DOHH2 (cell line): Measurements from ENCODE around the gene HTR6.

ENCODE experiments used
- H3F3A ChIP-seq: fragments of 200-600 bp; sonication (generic), shearing (Covaris generic); 2 replicates; pipeline ENCODE4 v1.6.0; 2016; ENCODE audit warnings: antibody characterized with exemption, mild to moderate bottlenecking; ENCODE audit not compliant: control insufficient read depth, insufficient read depth
- H3K27ac ChIP-seq: fragments of 200-600 bp; sonication (generic); 2 replicates; pipeline ENCODE4 v1.5.1; 2014; ENCODE audit warnings: low read depth, mild to moderate bottlenecking, low read length, moderate library complexity
- H3K27me3 ChIP-seq: fragments of 200-600 bp; sonication (generic); 2 replicates; pipeline ENCODE4 v1.6.1; 2014; ENCODE audit warnings: mild to moderate bottlenecking, low read length, mixed read lengths; ENCODE audit not compliant: control insufficient read depth
- H3K36me3 ChIP-seq: fragments of 200-600 bp; sonication (generic); 2 replicates; pipeline ENCODE4 v1.6.1; 2014; ENCODE audit warnings: mild to moderate bottlenecking, low read length, moderate library complexity, mixed read lengths; ENCODE audit not compliant: control insufficient read depth
- H3K4me1 ChIP-seq: fragments of 200-600 bp; sonication (generic); 2 replicates; pipeline ENCODE4 v1.6.1; 2014; ENCODE audit warnings: mild to moderate bottlenecking, low read length, mixed read lengths; ENCODE audit not compliant: control insufficient read depth
- H3K4me2 ChIP-seq: fragments of 200-600 bp; sonication (generic); 2 replicates; pipeline ENCODE4 v1.6.0; 2014; ENCODE audit warnings: mild to moderate bottlenecking, low read length, moderate library complexity
- H3K4me3 ChIP-seq: fragments of 200-600 bp; sonication (generic); 2 replicates; pipeline ENCODE4 v1.5.1; 2014; ENCODE audit warnings: mild to moderate bottlenecking, low read length, mixed read lengths
- H3K79me2 ChIP-seq: fragments of 200-600 bp; sonication (generic); 2 replicates; pipeline ENCODE4 v1.6.1; 2014; ENCODE audit warnings: mild to moderate bottlenecking, low read length, mixed read lengths; ENCODE audit not compliant: control insufficient read depth
- H3K9me2 ChIP-seq: fragments of 200-600 bp; sonication (generic); replicated peaks from 2 replicates; pipeline ENCODE4 v1.6.1; 2014; ENCODE audit warnings: mild to moderate bottlenecking, low read length, mixed read lengths; ENCODE audit not compliant: control insufficient read depth
- H3K9me3 ChIP-seq: fragments of 200-600 bp; sonication (generic); 2 replicates; pipeline ENCODE4 v1.6.1; 2014; ENCODE audit warnings: antibody characterized with exemption, low read length, mixed read lengths; ENCODE audit not compliant: control insufficient read depth, insufficient read depth
- H4K20me1 ChIP-seq: fragments of 200-600 bp; sonication (generic); 2 replicates; pipeline ENCODE4 v1.6.0; 2014; ENCODE audit warnings: low read depth, mild to moderate bottlenecking, antibody characterized with exemption, low read length, moderate library complexity; ENCODE audit not compliant: control insufficient read depth, insufficient read depth
- CTCF ChIP-seq: fragments of 200-600 bp; sonication (generic); IDR thresholded peaks from one replicate; pipeline ENCODE4 v1.5.1; 2014; ENCODE audit warnings: antibody characterized with exemption, mild to moderate bottlenecking, low read depth, low read length; ENCODE audit not compliant: poor library complexity, severe bottlenecking
- EZH2phosphoT487 ChIP-seq: fragments of 200-600 bp; sonication (generic); IDR thresholded peaks from 2 replicates; pipeline ENCODE4 v1.6.1; 2017; ENCODE audit warnings: borderline replicate concordance, mild to moderate bottlenecking, antibody characterized with exemption, low read length, moderate library complexity, mixed read lengths

HTR6 gene

GRCh38 chr1:19689856-19690255 lies 25.2 kb downstream of the HTR6 start:
- H3K27ac ChIP-seq, result no peak overlapping the region
- no peak overlapping the region for H3K4me2 ChIP-seq
- H3K36me3 ChIP-seq, result no peaks in the 10 kb centered on the region
- H3F3A ChIP-seq, result no peaks in the 10 kb centered on the region
- no peaks in the 10 kb centered on the region for H3K9me2 ChIP-seq
- no peaks in the 10 kb centered on the region for H4K20me1 ChIP-seq
- no peaks in the 10 kb centered on the region for H3K4me1 ChIP-seq
- H3K27me3 ChIP-seq, result no peaks in the 10 kb centered on the region
- TF ChIP-seq CTCF (no peak), EZH2phosphoT487 (no peak)
- no peaks in the 10 kb centered on the region for H3K79me2 ChIP-seq
- H3K9me3 ChIP-seq, result peaks cover 21% of the 10 kb centered on the region; the same call in 1 of the 2 replicates
- H3K4me3 ChIP-seq, result no peak overlapping the region

GRCh38 chr1:19690342-19690741 lies 25.7 kb downstream of the HTR6 start:
- no peak overlapping the region for H3K4me3 ChIP-seq
- H3K79me2 ChIP-seq, result no peaks in the 10 kb centered on the region
- H3K27me3 ChIP-seq, result no peaks in the 10 kb centered on the region
- H3K9me2 ChIP-seq, result no peaks in the 10 kb centered on the region
- H3F3A ChIP-seq, result no peaks in the 10 kb centered on the region
- no peak overlapping the region for H3K4me2 ChIP-seq
- no peaks in the 10 kb centered on the region for H3K4me1 ChIP-seq
- no peaks in the 10 kb centered on the region for H4K20me1 ChIP-seq
- H3K9me3 ChIP-seq, result peaks cover 21% of the 10 kb centered on the region; the same call in 1 of the 2 replicates
- H3K27ac ChIP-seq, result no peak overlapping the region
- H3K36me3 ChIP-seq, result no peaks in the 10 kb centered on the region
- no peak for TF ChIP-seq CTCF
- no peak for TF ChIP-seq EZH2phosphoT487

- Histone ChIP-seq H3K4me2 (no peak overlapping the region), H3K36me3 (no peaks in the 10 kb centered on the region), H4K20me1 (no peaks in the 10 kb centered on the region), H3K9me3 (peaks cover 13% of the 10 kb centered on the region; the same call in 1 of the 2 replicates), H3K27me3 (no peaks in the 10 kb centered on the region), H3K4me1 (peaks cover 10% of the 10 kb centered on the region), H3K4me3 (no peak overlapping the region), H3F3A (no peaks in the 10 kb centered on the region), H3K9me2 (no peaks in the 10 kb centered on the region), H3K79me2 (no peaks in the 10 kb centered on the region), H3K27ac (no peak overlapping the region)
- TF ChIP-seq EZH2phosphoT487 (no peak), CTCF (no peak)
These were observed 29.6 kb downstream of the HTR6 start for GRCh38 chr1:19694298-19694697.

- no peak overlapping the region for H3K4me3 ChIP-seq
- no peak overlapping the region for H3K4me2 ChIP-seq
- H4K20me1 ChIP-seq, result no peaks in the 10 kb centered on the region
- peaks cover 10% of the 10 kb centered on the region for H3K4me1 ChIP-seq
- H3F3A ChIP-seq, result no peaks in the 10 kb centered on the region
- H3K36me3 ChIP-seq, result no peaks in the 10 kb centered on the region
- no peaks in the 10 kb centered on the region for H3K27me3 ChIP-seq
- TF ChIP-seq CTCF (no peak), EZH2phosphoT487 (no peak)
- no peaks in the 10 kb centered on the region for H3K9me2 ChIP-seq
- no peak overlapping the region for H3K27ac ChIP-seq
- no peaks in the 10 kb centered on the region for H3K79me2 ChIP-seq
- no peaks in the 10 kb centered on the region for H3K9me3 ChIP-seq
These were observed 31.1 kb downstream of the HTR6 start for GRCh38 chr1:19695772-19696171.
